ENCODE data around the gene RABGEF1.
A peak's percentile ranks its signal among the peaks of the same experiment; 100 is the strongest.
"Not testable (repeated sequence)": the region's sequence is repeated elsewhere in the genome, so short reads cannot be mapped to it uniquely, and the experiment has no call there.

The RABGEF1 gene

DNA sequence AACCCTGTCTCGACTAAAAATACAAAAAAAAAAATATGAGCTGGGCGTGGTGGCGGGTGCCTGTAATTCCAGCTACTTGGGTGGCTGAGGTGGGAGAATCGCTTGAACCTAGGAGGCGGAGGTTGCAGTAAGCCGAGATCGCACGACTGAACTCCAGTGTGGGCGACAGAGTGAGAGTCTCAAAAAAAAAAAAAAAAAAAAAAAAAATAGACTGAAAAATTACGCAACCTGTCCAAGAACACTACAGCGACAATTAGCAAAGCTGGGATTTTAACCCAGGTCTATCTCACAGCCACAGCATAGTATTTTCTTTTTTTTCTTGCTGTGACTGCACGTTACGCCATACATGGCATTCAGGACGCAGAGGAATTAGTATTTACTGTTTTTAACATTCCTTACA lies 1.1 kb upstream of the RABGEF1 start:
- no peaks in the 10 kb centered on the region for H3K27me3 ChIP-seq (ENCODE audit: insufficient read depth, low read length, poor library complexity)
- peaks cover 19% of the 10 kb centered on the region; the same call in 1 of the 2 replicates for H3K36me3 ChIP-seq (ENCODE audit: insufficient read depth, low read length)
- TF ChIP-seq, protein P1, sequence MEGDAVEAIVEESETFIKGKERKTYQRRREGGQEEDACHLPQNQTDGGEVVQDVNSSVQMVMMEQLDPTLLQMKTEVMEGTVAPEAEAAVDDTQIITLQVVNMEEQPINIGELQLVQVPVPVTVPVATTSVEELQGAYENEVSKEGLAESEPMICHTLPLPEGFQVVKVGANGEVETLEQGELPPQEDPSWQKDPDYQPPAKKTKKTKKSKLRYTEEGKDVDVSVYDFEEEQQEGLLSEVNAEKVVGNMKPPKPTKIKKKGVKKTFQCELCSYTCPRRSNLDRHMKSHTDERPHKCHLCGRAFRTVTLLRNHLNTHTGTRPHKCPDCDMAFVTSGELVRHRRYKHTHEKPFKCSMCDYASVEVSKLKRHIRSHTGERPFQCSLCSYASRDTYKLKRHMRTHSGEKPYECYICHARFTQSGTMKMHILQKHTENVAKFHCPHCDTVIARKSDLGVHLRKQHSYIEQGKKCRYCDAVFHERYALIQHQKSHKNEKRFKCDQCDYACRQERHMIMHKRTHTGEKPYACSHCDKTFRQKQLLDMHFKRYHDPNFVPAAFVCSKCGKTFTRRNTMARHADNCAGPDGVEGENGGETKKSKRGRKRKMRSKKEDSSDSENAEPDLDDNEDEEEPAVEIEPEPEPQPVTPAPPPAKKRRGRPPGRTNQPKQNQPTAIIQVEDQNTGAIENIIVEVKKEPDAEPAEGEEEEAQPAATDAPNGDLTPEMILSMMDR (IDR thresholded peaks at IDR 0.05; ENCODE audit: borderline replicate concordance, extremely low read depth, low read length, poor library complexity, severe bottlenecking), result no peak
- no peak for TF ChIP-seq EZH2 (IDR thresholded peaks at IDR 0.05; ENCODE audit: borderline replicate concordance, low read depth, low read length, severe bottlenecking)
- peaks cover 8% of the 10 kb centered on the region for H3K9me3 ChIP-seq (ENCODE audit: insufficient read depth, low read length, severe bottlenecking)
- ATAC-seq (ENCODE audit: insufficient read depth, low read depth), result no peak
- peak overlapping the region; percentile 69 for H3K9ac ChIP-seq (ENCODE audit: low read depth, low read length)
- no peak for DNase-seq
- peaks cover 54% of the 10 kb centered on the region for H3K79me2 ChIP-seq (ENCODE audit: insufficient read depth, low read length)
- H2AFZ ChIP-seq (ENCODE audit: low read depth, low read length), result peak overlapping the region; percentile 87
- H4K20me1 ChIP-seq (ENCODE audit: insufficient read depth, low read length), result peaks cover 9% of the 10 kb centered on the region; the same call in 1 of the 2 replicates
- H3K4me2 ChIP-seq (ENCODE audit: insufficient read depth, low read length), result peak overlapping the region; percentile 80
- peak overlapping the region; percentile 73 to 88 for H3K4me3 ChIP-seq (ENCODE audit: low read depth in 1 of 2, low read length in 2 of 2)
- H3K4me1 ChIP-seq (ENCODE audit: insufficient read depth, low read length), result peaks cover 34% of the 10 kb centered on the region
- peak overlapping the region; percentile 86 for H3K27ac ChIP-seq (ENCODE audit: low read length)

GRCh38 chr7:66739953-66740301 lies 606 bp upstream of the RABGEF1 start:
- peak overlapping the region; percentile 73 to 88 for H3K4me3 ChIP-seq (ENCODE audit: low read depth in 1 of 2, low read length in 2 of 2)
- TF ChIP-seq, protein P1 (IDR thresholded peaks at IDR 0.05; ENCODE audit: borderline replicate concordance, extremely low read depth, low read length, poor library complexity, severe bottlenecking), result no peak
- no peak for TF ChIP-seq EZH2 (IDR thresholded peaks at IDR 0.05; ENCODE audit: borderline replicate concordance, low read depth, low read length, severe bottlenecking)
- H3K9ac ChIP-seq (ENCODE audit: low read depth, low read length), result peak overlapping the region; percentile 69
- peaks cover 9% of the 10 kb centered on the region; the same call in 1 of the 2 replicates for H4K20me1 ChIP-seq (ENCODE audit: insufficient read depth, low read length)
- peak overlapping the region; percentile 87 for H2AFZ ChIP-seq (ENCODE audit: low read depth, low read length)
- H3K27ac ChIP-seq (ENCODE audit: low read length), result peak overlapping the region; percentile 86
- H3K79me2 ChIP-seq (ENCODE audit: insufficient read depth, low read length), result peaks cover 58% of the 10 kb centered on the region
- H3K36me3 ChIP-seq (ENCODE audit: insufficient read depth, low read length), result peaks cover 19% of the 10 kb centered on the region; the same call in 1 of the 2 replicates
- peak overlapping the region; percentile 80 for H3K4me2 ChIP-seq (ENCODE audit: insufficient read depth, low read length)
- DNase-seq (no peak), ATAC-seq (ENCODE audit: insufficient read depth, low read depth) (peak; percentile 10; the same call in 1 of the 3 replicates)
- no peaks in the 10 kb centered on the region for H3K27me3 ChIP-seq (ENCODE audit: insufficient read depth, low read length, poor library complexity)
- peaks cover 8% of the 10 kb centered on the region for H3K9me3 ChIP-seq (ENCODE audit: insufficient read depth, low read length, severe bottlenecking)
- H3K4me1 ChIP-seq (ENCODE audit: insufficient read depth, low read length), result peaks cover 34% of the 10 kb centered on the region

GRCh38 chr7:66740980-66741709 lies 612 bp downstream of the RABGEF1 start:
- H3K4me1 ChIP-seq (ENCODE audit: insufficient read depth, low read length), result peaks cover 34% of the 10 kb centered on the region
- ATAC-seq (ENCODE audit: insufficient read depth, low read depth) (peak; percentile 55), DNase-seq (peak; percentile 58)
- not testable (repeated sequence) for H3K9me3 ChIP-seq (ENCODE audit: insufficient read depth, low read length, severe bottlenecking); H3K36me3 ChIP-seq (ENCODE audit: insufficient read depth, low read length); H3K27me3 ChIP-seq (ENCODE audit: insufficient read depth, low read length, poor library complexity)
- H3K9ac ChIP-seq (ENCODE audit: low read depth, low read length), result peak overlapping the region; percentile 69
- H3K4me2 ChIP-seq (ENCODE audit: insufficient read depth, low read length), result peak overlapping the region; percentile 80
- H3K79me2 ChIP-seq (ENCODE audit: insufficient read depth, low read length), result peaks cover 70% of the 10 kb centered on the region
- peak overlapping the region; percentile 73 to 88 for H3K4me3 ChIP-seq (ENCODE audit: low read depth in 1 of 2, low read length in 2 of 2)
- H4K20me1 ChIP-seq (ENCODE audit: insufficient read depth, low read length), result peaks cover 18% of the 10 kb centered on the region; the same call in 1 of the 2 replicates
- peak overlapping the region; percentile 87 for H2AFZ ChIP-seq (ENCODE audit: low read depth, low read length)
- H3K27ac ChIP-seq (ENCODE audit: low read length), result peak overlapping the region; percentile 86
- TF ChIP-seq, protein P1 (IDR thresholded peaks at IDR 0.05; ENCODE audit: borderline replicate concordance, extremely low read depth, low read length, poor library complexity, severe bottlenecking), result peak; percentile 32
